CD4-positive, alpha-beta T cell treated with Interleukin-4 for 1 hour (primary cell): Measurements from ENCODE around the gene MYLK.

Source experiments
- DNase-seq, 2 donors: peaks; one replicate each; pipeline ENCODE4 v3.0.0-alpha.2; 2020 to 2022

The MYLK gene

GRCh38 chr3:123661973-123662372 lies 222.2 kb downstream of the MYLK start:
- no peak for DNase-seq

GRCh38 chr3:123660900-123661299 lies 223.2 kb downstream of the MYLK start:
- no peak for DNase-seq

GRCh38 chr3:123660141-123660675 lies 223.9 kb downstream of the MYLK start:
- no peak for DNase-seq

GRCh38 chr3:123658852-123659206 lies 225.3 kb downstream of the MYLK start:
- no peak for DNase-seq

GRCh38 chr3:123658118-123658851 lies 225.8 kb downstream of the MYLK start:
- DNase-seq = no peak

GRCh38 chr3:123657568-123657967 lies 226.6 kb downstream of the MYLK start:
- DNase-seq = no peak

GRCh38 chr3:123657111-123657510 lies 227.0 kb downstream of the MYLK start:
- no peak for DNase-seq

GRCh38 chr3:123656691-123657090 lies 227.4 kb downstream of the MYLK start:
- no peak for DNase-seq

GRCh38 chr3:123656274-123656673 lies 227.9 kb downstream of the MYLK start:
- DNase-seq = no peak

- no peak for DNase-seq
Observed at GRCh38 chr3:123655400-123655799, 228.7 kb downstream of the MYLK start.

- no peak for DNase-seq
Observed at GRCh38 chr3:123653221-123653682, 230.9 kb downstream of the MYLK start.

GRCh38 chr3:123652342-123652984 lies 231.7 kb downstream of the MYLK start:
- DNase-seq = peak; percentile 21 to 24

GRCh38 chr3:123651449-123652341 lies 232.4 kb downstream of the MYLK start:
- DNase-seq = no peak

- DNase-seq = no peak
Observed at GRCh38 chr3:123650101-123650500, 234.0 kb downstream of the MYLK start.

- no peak for DNase-seq
Observed at GRCh38 chr3:123648696-123649405, 235.3 kb downstream of the MYLK start.

- DNase-seq = no peak
Observed at GRCh38 chr3:123644358-123644757, 239.8 kb downstream of the MYLK start.

GRCh38 chr3:123642957-123643330 lies 241.2 kb downstream of the MYLK start:
- DNase-seq = no peak

- peak; percentile 35 to 56 for DNase-seq
Observed at GRCh38 chr3:123642182-123642956, 241.8 kb downstream of the MYLK start.

- DNase-seq = no peak
Observed at GRCh38 chr3:123641505-123641904, 242.6 kb downstream of the MYLK start.

- no peak for DNase-seq
Observed at GRCh38 chr3:123640740-123641462, 243.2 kb downstream of the MYLK start.

GRCh38 chr3:123640311-123640710 lies 243.8 kb downstream of the MYLK start:
- DNase-seq = no peak
